Activated CD4-positive, alpha-beta memory T cell treated with anti-CD3 and anti-CD28 coated beads, Interleukin-2, amount 10 ng/mL, durations not matched to agents 7 days and 5 days (primary cell): Measurements from ENCODE around the gene TRAFD1. TPM values are rescaled to one million over a fixed set of nuclear protein-coding genes. Genes with fewer than 3 reads are reported as not detected.
A peak's percentile ranks its signal among the peaks of the same experiment; 100 is the strongest.
"Not testable (repeated sequence)": the region's sequence is repeated elsewhere in the genome, so short reads cannot be mapped to it uniquely, and the experiment has no call there.

ENCODE experiments used
- CTCF ChIA-PET: fragments of 350-600 bp; sonication (Branson Sonifier 250); formaldehyde crosslinking; loops from one replicate; lab custom pipeline; 2021; ENCODE audit warnings: antibody characterized with exemption, inconsistent platforms; lab: Charles Lee
- POLR2A ChIA-PET: fragments of 350-600 bp; sonication (Branson Sonifier 250); formaldehyde crosslinking; loops from one replicate; lab custom pipeline; 2021; ENCODE audit warnings: antibody characterized with exemption; lab: Charles Lee
- DNase-seq: peaks from one replicate; pipeline ENCODE4 v3.0.0-alpha.2; 2020
- H3K27ac Mint-ChIP-seq: one replicate; pipeline ENCODE4 v1.8.0; 2021; ENCODE audit warnings: mild to moderate bottlenecking, mixed read lengths
- H3K27me3 Mint-ChIP-seq: one replicate; pipeline ENCODE4 v1.8.0; 2021; ENCODE audit warnings: mixed read lengths
- H3K36me3 Mint-ChIP-seq: one replicate; pipeline ENCODE4 v1.8.0; 2021; ENCODE audit warnings: low read depth, mixed read lengths
- H3K4me1 Mint-ChIP-seq: one replicate; pipeline ENCODE4 v1.8.0; 2021; ENCODE audit warnings: mixed read lengths
- H3K4me3 Mint-ChIP-seq: one replicate; pipeline ENCODE4 v1.8.0; 2021; ENCODE audit warnings: mild to moderate bottlenecking, mixed read lengths
- H3K9me3 Mint-ChIP-seq: one replicate; pipeline ENCODE4 v1.8.0; 2021; ENCODE audit warnings: mixed read lengths
- total RNA-seq, 2 experiments: library from RNA; stranded (reverse); gene quantifications; one replicate each; pipeline ENCODE4 v1.2.3, GENCODE V29; 2021

The TRAFD1 gene
- total RNA-seq, 2 experiments from 2014 or later, result 74.8 to 75.5 TPM

DNA sequence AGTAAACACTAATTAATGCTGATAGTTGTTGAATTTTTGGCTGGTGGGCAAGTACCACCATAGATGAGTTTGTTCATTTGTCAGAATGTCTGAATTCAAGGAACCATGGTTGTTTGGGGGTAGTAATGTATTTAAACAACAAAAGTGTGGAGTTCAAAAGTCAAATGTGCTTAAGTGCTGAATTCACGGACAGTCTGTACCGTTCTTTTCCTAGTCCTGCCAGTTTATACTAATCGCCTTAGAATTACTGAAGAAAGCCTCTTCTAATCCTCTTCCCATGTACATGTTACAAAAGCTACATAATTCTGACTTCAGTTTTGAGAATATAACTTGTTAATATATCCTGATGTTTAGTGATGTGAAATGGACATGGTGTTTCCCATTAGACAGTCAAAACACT is 19.5 kb upstream of the TRAFD1 start:
- ChIA-PET POLR2A (interaction anchor here (1.9 to 13.5 kb wide), 3 partner anchors 9 to 92 kb away, joined by 7 to 343 read pairs (median 42); partner anchors contain the start of genes ERP29, TMEM116 and TRAFD1), CTCF (interaction anchor here (1.2 to 2.4 kb wide), 4 partner anchors 8 to 281 kb away, joined by 3 to 11 read pairs (median 4); no protein-coding TSS in a partner anchor)
- no peak for DNase-seq
- no peak overlapping the region for H3K27ac Mint-ChIP-seq
- H3K27me3 Mint-ChIP-seq, result no peaks in the 10 kb centered on the region
- H3K9me3 Mint-ChIP-seq, result no peaks in the 10 kb centered on the region
- H3K36me3 Mint-ChIP-seq, result peaks cover 29% of the 10 kb centered on the region
- H3K4me1 Mint-ChIP-seq, result peaks cover 54% of the 10 kb centered on the region
- H3K4me3 Mint-ChIP-seq, result no peak overlapping the region

DNA sequence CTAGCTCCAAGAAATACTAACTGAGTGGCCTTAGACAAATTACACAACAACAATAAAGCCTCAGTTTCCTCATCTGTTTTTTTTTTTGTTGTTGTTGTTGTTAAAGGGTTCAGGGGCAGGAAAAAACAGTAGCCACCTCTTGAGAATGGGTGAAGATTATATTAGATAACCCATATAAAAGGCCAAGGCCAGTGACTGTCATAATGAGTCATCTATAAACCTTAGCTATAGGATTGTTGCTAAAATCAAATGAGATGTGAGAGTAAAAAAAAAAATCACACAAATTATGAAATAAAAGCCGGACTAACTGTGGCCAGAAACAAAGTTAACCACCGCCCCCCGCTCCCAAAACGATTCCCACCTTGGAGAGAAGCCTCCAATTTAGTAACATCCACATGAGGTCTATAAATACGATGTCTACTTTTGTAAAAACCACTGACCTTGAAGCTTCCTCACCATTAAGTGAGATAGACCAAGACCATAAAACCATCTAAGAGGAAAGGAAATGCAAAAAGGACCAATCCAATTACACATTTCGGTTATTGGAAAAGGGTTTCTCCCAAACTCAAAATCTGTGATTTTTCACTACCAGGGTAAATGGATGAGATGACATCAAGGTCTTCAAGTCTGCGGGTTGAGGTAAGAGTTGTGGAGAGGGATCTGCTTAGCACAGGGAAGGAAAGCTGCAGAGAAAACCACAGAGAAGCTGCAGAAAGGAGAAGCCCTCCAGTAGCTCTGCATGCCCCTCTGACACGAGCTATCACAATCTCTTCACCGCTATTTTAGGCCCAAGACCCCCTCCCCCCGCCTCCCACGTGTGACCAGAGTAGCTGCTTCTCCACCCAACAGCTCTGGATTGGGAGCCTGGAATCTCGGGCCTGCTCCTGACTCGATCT is 17.8 kb upstream of the TRAFD1 start:
- Mint-ChIP-seq H3K27me3 (no peaks in the 10 kb centered on the region), H3K36me3 (peaks cover 23% of the 10 kb centered on the region), H3K4me3 (peak overlapping the region; percentile 97), H3K9me3 (no peaks in the 10 kb centered on the region), H3K4me1 (peaks cover 47% of the 10 kb centered on the region), H3K27ac (peak overlapping the region; percentile 59)
- ChIA-PET CTCF (interaction anchor here (0.8 to 2.4 kb wide), 7 partner anchors 10 to 66 kb away, joined by 3 to 11 read pairs (median 3); no protein-coding TSS in a partner anchor), POLR2A (interaction anchor here (0.6 to 13.5 kb wide), 10 partner anchors 10 to 266 kb away, joined by 3 to 343 read pairs (median 4); partner anchors contain the start of genes ERP29, MAPKAPK5, TMEM116 and TRAFD1)
- no peak for DNase-seq

DNA sequence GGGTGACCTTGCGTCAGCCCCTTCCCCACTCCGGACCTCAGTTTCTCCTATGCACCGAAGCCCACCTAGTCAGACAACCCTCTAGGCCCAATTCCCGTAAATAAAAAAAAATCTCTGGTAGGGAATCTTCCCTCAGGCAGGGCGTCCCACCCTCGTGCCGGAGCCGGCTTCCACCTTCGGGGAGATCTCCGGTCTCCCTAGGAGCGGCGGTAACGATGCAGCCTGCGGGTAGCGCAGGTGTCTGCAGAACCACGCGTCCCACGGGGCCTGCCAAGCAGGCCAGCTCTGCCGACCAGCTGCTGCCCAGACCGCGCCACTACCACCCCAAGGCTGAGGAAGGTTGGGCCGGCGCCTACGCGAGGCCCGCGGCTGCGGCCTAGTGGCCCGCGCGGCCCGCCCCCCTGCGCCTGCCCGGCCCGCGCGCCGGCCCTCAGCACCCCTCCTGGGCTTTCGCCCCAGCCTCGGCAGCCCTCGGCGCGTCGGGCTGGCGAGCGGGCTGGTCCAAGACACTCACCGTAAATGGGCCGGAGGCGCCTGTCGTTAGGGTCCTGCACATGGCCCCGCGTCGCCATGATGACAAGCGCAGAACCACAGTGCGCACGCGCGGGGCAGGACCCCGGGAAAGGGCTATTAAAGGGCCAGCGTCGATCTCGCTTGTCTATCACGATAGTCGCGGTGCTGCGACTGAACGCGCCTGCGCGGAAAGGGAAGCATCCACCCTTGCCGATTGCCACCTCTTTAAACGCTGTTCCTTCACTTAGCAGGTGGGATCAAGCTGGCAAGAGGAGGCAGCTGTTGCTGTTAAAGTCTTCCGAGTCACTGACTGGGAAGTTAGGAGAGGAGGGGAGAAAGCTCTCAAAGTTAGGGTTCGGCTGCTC is 16.9 kb upstream of the TRAFD1 start, which contains the start of gene NAA25:
NAA25 (minus strand) TSS at position 582 of the 878 bp plus-strand sequence; CDS start at position 572, 10 bp downstream.
- Mint-ChIP-seq H3K9me3 (no peaks in the 10 kb centered on the region), H3K4me3 (peak within 1 kb of the TSS; percentile 97), H3K27me3 (no peaks in the 10 kb centered on the region), H3K36me3 (peaks cover 22% of the 10 kb centered on the region), H3K4me1 (peaks cover 46% of the 10 kb centered on the region), H3K27ac (peak within 1 kb of the TSS; percentile 99)
- CTCF ChIA-PET, result interaction anchor here (0.7 to 2.4 kb wide), 13 partner anchors 11 to 278 kb away, joined by 3 to 18 read pairs (median 5); partner anchors contain the start of genes ERP29, MAPKAPK5, TMEM116 and TRAFD1
- DNase-seq, result peak; percentile 90
- POLR2A ChIA-PET, result interaction anchor here (0.6 to 13.5 kb wide), 18 partner anchors 10 to 424 kb away, joined by 3 to 343 read pairs (median 4); partner anchors contain the start of genes ACAD10, BRAP, ERP29 and MAPKAPK5

DNA sequence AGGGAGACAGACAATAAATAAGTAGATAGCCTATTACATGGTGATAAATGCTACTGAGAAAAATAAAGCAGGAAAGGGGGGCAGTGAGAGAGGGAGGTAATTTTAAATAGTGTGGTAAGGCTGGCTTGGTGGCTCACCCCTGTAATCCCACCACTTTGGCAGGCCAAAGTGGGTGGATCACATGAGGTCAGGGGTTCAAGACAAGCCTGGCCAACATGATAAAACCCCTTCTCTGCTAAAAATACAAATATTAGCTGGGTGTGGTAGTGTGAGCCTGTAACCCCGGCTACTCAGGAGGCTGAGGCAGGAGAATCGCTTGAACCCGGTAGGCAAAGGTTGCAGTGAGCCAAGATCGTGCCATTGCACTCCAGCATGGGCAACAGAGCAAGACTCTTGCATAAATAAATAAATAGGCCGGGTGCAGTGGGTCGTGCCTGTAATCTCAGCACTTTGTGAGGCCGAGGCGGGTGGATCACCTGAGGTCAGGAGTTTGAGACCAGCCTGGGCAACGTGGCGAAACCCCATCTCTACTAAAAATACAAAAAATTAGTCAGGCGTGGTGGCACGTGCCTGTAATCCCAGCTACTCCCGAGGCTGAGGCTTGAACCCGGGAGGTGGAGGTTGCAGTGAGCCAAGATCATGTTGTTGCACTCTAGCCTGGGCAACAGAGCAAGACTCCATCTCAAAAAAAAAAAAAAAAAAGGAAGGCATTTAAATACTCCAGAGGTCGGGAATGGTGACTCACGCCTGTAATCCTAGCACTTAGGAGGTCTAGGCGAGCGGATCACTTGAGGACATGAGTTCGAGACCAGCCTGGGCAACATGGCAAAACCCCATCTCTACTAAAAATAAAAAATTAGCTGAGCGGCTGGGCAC is 14.3 kb upstream of the TRAFD1 start:
- CTCF ChIA-PET, result interaction anchor here (0.6 kb wide), 1 partner anchor 18 kb away, joined by 4 read pairs; no protein-coding TSS in a partner anchor

DNA sequence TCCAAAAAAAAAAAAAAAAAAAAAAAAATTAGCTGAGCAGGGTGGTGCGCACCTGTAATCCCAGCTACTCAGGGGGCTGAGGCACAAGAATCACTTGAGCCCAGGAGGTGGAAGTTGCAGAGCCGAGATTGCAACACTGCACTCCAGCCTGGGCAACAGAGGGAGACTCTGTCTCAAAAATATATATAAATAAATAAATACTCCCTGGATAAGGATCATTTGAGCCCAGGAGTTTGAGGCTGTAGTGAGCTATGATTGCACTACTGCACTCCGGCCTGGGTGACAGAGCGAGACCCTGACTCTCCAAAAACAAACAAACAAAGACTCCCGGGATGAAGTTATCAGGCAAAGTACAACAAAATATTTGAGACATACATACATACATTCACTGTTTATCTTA is 13.4 kb upstream of the TRAFD1 start:
- Mint-ChIP-seq H3K4me3 (no peak overlapping the region), H3K4me1 (peaks cover 23% of the 10 kb centered on the region), H3K27me3 (no peaks in the 10 kb centered on the region), H3K27ac (no peak overlapping the region), H3K36me3 (no peaks in the 10 kb centered on the region), H3K9me3 (no peaks in the 10 kb centered on the region)
- no peak for DNase-seq
- ChIA-PET CTCF (interaction anchor here (0.8 kb wide), 1 partner anchor 25 kb away, joined by 3 read pairs; no protein-coding TSS in a partner anchor), POLR2A (interaction anchor here (13.5 kb wide), 1 partner anchor 15 kb away, joined by 343 read pairs; the partner anchor contains the start of gene TRAFD1)

More for the DNA sequence above, 14.3 kb upstream of the TRAFD1 start:
- H3K4me3 Mint-ChIP-seq, H3K9me3 Mint-ChIP-seq, H3K27me3 Mint-ChIP-seq, H3K36me3 Mint-ChIP-seq, DNase-seq: not testable (repeated sequence)
- POLR2A ChIA-PET, result interaction anchor here (13.5 kb wide), 1 partner anchor 16 kb away, joined by 343 read pairs; the partner anchor contains the start of gene TRAFD1
- peaks cover 25% of the 10 kb centered on the region for H3K4me1 Mint-ChIP-seq
- peak overlapping the region; percentile 35 for H3K27ac Mint-ChIP-seq

DNA sequence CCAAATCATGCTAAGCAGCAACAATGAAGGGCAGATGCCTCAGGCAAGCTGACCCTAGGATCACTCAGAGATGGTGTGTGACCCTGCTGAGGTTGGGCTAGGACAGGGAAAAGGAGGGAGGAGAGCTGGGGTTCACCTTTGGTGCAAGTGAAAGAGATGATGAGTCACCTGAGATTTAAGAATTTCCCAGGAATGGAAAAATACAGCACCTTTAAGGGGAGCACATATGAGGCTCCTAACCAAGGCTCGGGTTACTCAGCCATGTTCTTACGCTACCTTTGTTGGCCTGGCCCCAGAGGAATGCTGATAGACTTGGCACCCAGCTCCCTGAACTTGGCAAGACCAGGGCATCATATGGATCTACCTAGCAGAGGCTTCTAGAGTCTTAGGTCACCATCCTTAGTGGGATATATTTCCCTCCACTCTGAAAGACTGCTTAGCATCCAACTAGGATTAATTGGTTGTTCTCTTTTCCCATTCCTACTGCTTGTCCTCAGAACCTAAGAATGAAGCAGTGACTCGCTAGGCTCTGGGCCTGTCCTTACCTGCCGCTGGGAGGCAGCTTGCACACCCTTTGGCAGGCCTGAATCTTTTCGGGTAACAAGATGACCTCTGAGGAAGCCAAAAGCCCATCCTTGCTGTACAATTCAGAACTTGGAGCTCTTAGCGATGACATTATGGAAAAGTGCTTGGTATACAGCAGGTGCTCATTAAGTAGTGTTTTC is 12.8 kb upstream of the TRAFD1 start:
- Mint-ChIP-seq H3K27ac (no peak overlapping the region), H3K4me1 (peaks cover 20% of the 10 kb centered on the region), H3K36me3 (no peaks in the 10 kb centered on the region), H3K4me3 (no peak overlapping the region), H3K27me3 (no peaks in the 10 kb centered on the region), H3K9me3 (no peaks in the 10 kb centered on the region)
- ChIA-PET CTCF (interaction anchor here (0.8 to 1.1 kb wide), 2 partner anchors 13 to 24 kb away, joined by 3 read pairs; partner anchors contain the start of gene TRAFD1), POLR2A (interaction anchor here (13.5 kb wide), 1 partner anchor 15 kb away, joined by 343 read pairs; the partner anchor contains the start of gene TRAFD1)
- no peak for DNase-seq

DNA sequence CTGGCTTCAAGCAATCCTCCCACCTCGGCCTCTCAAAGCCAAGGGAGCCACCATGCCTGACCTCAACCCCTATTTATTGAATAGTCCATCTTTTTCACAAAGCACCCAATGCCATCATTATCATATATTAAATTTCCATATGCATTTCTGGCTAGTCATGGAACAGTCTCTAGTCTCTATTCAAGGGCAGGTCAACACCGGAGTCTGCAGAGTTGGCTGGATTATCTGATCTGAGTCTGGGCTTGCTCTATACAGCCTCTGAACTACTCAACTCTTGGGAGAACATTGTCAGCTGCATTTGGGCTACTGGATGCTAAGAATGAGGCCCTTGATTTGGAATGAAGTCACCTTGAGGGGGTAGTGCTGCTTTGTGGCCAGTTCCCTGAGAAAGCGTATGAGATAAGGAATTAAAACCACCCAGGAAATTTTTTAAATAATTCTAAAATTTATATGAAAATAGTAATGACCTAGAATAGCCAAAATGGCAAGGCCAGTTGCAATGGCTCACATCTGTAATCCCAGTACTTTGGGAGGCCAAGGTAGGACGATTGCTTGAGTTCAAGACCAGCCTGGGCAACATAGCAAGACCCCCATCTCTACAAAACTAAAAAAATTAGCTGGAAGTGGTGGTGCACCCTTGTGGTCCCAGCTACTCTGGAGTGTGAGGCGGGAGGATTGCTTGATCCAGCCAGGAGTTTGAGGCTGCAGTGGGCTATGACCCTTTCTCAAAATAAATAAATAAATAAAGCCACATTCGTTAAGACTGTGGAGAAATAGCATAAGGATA is 9.9 kb upstream of the TRAFD1 start:
- H3K27me3 Mint-ChIP-seq, result peaks cover 3% of the 10 kb centered on the region
- no peak overlapping the region for H3K27ac Mint-ChIP-seq
- DNase-seq, result no peak
- POLR2A ChIA-PET, result interaction anchor here (13.5 kb wide), 1 partner anchor 12 kb away, joined by 343 read pairs; the partner anchor contains the start of gene TRAFD1
- no peaks in the 10 kb centered on the region for H3K36me3 Mint-ChIP-seq
- H3K4me1 Mint-ChIP-seq, result peaks cover 10% of the 10 kb centered on the region
- CTCF ChIA-PET, result no interaction called here
- no peaks in the 10 kb centered on the region for H3K9me3 Mint-ChIP-seq
- H3K4me3 Mint-ChIP-seq, result no peak overlapping the region

DNA sequence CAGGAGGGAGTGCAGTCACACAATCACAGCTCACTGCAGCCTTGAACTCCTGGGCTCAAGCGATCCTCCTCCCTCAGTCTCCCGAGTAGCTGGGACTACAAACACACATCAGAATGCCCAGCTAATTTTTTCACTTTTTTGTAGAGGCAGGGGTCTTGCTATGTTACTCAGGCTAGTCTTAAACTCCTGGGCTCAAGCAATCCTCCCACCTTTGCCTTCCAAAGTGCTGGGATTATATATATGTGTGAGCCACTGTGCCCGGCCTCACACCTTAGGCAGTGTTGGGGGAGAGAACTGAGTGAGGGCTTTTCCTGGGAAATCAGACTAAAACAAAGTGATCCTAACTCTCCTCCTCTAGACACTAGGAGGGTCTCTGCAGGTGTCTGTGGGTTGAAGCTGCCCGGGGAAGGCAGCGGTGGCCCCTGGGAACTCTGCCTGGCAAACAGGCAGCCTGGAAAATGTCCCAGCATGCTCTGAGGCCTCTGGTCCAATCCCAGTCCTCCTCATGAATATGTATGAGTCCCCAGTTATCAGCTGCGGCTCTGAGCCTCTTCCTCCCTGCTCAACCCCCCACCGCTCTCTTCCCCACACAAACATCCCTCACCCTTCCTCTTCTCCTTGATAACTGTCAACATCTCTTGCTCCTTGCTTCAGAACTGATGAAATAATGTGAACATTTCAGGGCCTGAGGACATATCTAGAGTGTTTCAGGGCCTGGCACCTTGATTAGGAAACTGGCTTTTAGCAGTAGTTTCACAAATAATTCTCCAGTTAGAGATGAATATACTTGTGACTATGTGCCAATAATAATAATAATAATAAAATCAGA is 8.9 kb upstream of the TRAFD1 start:
- CTCF ChIA-PET, result interaction anchor here (0.9 kb wide), 1 partner anchor 171 kb away, joined by 3 read pairs; no protein-coding TSS in a partner anchor
- no peak overlapping the region for H3K4me3 Mint-ChIP-seq
- H3K36me3 Mint-ChIP-seq, result no peaks in the 10 kb centered on the region
- H3K27me3 Mint-ChIP-seq, result peaks cover 6% of the 10 kb centered on the region
- peak overlapping the region; percentile 40 for H3K27ac Mint-ChIP-seq
- POLR2A ChIA-PET, result interaction anchor here (1.4 to 13.5 kb wide), 3 partner anchors 11 to 104 kb away, joined by 3 to 343 read pairs (median 5); partner anchors contain the start of genes TMEM116 and TRAFD1
- no peak for DNase-seq
- peaks cover 11% of the 10 kb centered on the region for H3K4me1 Mint-ChIP-seq
- H3K9me3 Mint-ChIP-seq, result no peaks in the 10 kb centered on the region

DNA sequence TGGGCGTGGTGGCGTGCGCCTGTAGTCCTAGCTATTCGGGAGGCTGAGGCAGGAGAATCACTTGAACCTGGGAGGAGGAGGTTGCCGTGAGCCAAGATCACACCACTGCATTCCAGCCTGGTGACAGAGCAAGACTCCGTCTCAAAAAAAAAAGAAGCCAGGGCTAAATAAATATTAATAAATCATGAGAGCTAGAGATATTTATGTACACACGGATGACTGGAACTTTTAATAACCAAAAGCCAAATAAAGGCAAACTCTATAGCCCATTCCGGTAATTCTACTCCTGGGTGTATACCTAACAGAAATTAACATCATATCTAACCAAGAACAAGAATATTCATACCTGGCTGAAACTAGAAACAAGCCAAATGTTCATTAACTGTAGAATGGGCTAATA is 7.7 kb upstream of the TRAFD1 start:
- Mint-ChIP-seq H3K27ac (no peak overlapping the region), H3K27me3 (peaks cover 6% of the 10 kb centered on the region), H3K36me3 (no peaks in the 10 kb centered on the region), H3K4me3 (no peak overlapping the region), H3K9me3 (no peaks in the 10 kb centered on the region), H3K4me1 (peaks cover 11% of the 10 kb centered on the region)
- ChIA-PET CTCF (interaction anchor here (1.4 kb wide), 1 partner anchor 11 kb away, joined by 3 read pairs; no protein-coding TSS in a partner anchor), POLR2A (interaction anchor here (1.1 to 13.5 kb wide), 4 partner anchors 9 to 105 kb away, joined by 3 to 343 read pairs (median 4); partner anchors contain the start of genes TMEM116 and TRAFD1)
- DNase-seq, result no peak
